Measurements from ENCODE around the gene NFYC.

GRCh38 chr1:40799351-40799867 is 107.9 kb downstream of the NFYC start:
- TF ChIP-seq, protein P1, sequence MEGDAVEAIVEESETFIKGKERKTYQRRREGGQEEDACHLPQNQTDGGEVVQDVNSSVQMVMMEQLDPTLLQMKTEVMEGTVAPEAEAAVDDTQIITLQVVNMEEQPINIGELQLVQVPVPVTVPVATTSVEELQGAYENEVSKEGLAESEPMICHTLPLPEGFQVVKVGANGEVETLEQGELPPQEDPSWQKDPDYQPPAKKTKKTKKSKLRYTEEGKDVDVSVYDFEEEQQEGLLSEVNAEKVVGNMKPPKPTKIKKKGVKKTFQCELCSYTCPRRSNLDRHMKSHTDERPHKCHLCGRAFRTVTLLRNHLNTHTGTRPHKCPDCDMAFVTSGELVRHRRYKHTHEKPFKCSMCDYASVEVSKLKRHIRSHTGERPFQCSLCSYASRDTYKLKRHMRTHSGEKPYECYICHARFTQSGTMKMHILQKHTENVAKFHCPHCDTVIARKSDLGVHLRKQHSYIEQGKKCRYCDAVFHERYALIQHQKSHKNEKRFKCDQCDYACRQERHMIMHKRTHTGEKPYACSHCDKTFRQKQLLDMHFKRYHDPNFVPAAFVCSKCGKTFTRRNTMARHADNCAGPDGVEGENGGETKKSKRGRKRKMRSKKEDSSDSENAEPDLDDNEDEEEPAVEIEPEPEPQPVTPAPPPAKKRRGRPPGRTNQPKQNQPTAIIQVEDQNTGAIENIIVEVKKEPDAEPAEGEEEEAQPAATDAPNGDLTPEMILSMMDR (conservative IDR thresholded peaks at IDR 0.05; ENCODE audit: low read length): no peak
- TF ChIP-seq EZH2phosphoT487 (IDR thresholded peaks at IDR 0.05; ENCODE audit: borderline replicate concordance): no peak
